Transverse colon (tissue), 3 donors: Measurements from ENCODE around the gene KPNA2.

Experiments
- POLR2A ChIP-seq: fragments of 450-650 bp; IDR thresholded peaks from one replicate; pipeline ENCODE4 v1.6.1; 2016; ENCODE audit warnings: antibody characterized with exemption, mild to moderate bottlenecking, moderate library complexity
- TF ChIP-seq, protein P1 (sequence below), 5 experiments: fragments of 200-600 bp in 3 of 5; fragments of 450-650 bp in 2 of 5; sonication (generic) in 3 of 5; IDR thresholded peaks; 1 replicate in 2 of 5; 2 replicates in 3 of 5; pipeline ENCODE4 v1.5.1; 2016 to 2017; ENCODE audit warnings: antibody characterized with exemption in 5 of 5, inconsistent platforms in 3 of 5, mild to moderate bottlenecking in 2 of 5, moderate library complexity in 1 of 5

- TF ChIP-seq, protein P1, sequence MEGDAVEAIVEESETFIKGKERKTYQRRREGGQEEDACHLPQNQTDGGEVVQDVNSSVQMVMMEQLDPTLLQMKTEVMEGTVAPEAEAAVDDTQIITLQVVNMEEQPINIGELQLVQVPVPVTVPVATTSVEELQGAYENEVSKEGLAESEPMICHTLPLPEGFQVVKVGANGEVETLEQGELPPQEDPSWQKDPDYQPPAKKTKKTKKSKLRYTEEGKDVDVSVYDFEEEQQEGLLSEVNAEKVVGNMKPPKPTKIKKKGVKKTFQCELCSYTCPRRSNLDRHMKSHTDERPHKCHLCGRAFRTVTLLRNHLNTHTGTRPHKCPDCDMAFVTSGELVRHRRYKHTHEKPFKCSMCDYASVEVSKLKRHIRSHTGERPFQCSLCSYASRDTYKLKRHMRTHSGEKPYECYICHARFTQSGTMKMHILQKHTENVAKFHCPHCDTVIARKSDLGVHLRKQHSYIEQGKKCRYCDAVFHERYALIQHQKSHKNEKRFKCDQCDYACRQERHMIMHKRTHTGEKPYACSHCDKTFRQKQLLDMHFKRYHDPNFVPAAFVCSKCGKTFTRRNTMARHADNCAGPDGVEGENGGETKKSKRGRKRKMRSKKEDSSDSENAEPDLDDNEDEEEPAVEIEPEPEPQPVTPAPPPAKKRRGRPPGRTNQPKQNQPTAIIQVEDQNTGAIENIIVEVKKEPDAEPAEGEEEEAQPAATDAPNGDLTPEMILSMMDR (IDR thresholded peaks at IDR 0.05), result peak in 2 of 5 experiments; percentile 14 to 15
- TF ChIP-seq POLR2A, result no peak
These were observed 408 bp upstream of the KPNA2 start for GRCh38 chr17:68035131-68035522.
